CD4-positive, alpha-beta T cell treated with Interleukin-21 for 1 hour (primary cell): ENCODE results near the gene ORAI3.

Source experiments
- DNase-seq: peaks from one replicate; pipeline ENCODE4 v3.0.0-alpha.2; 2020

ORAI3 gene

GRCh38 chr16:30976486-30976885 is 27.6 kb downstream of the ORAI3 start:
- no peak for DNase-seq

DNA sequence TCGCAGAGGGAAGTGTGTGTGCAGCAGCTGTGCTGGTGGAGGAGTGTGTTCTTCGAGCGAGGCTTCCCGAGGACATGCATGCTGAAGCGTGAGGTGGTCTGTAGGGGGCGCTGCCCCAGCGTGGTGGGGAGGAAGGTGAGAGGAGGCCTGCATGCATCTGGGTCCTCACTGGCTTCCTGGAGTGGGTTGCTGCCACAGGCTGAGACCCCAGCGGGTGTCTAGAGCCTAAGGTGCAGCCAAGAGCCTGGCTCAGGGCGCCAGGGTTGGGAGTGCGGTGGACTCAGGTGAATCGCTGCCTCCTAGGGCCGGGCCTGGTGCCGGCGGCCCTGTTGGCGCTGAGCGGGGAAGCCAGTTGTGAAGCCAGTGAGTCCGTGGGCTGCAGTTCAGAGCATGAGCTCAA is 28.6 kb downstream of the ORAI3 start:
- DNase-seq = no peak

DNA sequence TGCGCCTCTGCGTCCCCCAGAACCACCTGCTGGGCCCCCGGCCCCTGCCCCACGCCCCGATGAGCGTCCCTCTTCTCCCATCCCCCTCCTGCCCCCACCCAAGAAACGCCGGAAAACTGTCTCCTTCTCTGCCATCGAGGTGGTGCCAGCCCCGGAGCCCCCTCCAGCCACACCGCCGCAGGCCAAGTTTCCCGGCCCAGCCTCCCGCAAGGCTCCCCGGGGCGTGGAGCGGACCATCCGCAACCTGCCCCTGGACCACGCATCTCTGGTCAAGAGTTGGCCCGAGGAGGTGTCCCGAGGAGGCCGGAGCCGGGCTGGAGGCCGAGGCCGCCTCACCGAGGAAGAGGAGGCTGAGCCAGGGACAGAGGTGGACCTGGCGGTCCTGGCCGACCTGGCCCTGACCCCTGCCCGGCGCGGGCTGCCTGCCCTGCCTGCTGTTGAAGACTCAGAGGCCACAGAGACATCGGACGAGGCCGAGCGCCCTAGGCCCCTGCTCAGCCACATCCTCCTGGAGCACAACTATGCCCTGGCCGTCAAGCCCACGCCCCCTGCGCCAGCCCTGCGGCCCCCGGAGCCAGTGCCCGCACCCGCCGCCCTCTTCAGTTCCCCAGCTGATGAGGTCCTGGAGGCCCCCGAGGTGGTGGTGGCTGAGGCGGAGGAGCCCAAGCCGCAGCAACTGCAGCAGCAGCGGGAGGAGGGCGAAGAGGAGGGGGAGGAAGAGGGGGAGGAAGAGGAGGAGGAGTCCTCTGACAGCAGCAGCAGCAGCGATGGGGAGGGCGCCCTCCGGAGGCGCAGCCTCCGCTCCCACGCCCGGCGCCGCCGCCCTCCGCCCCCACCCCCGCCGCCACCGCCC is 30.5 kb downstream of the ORAI3 start:
- DNase-seq = no peak

DNA sequence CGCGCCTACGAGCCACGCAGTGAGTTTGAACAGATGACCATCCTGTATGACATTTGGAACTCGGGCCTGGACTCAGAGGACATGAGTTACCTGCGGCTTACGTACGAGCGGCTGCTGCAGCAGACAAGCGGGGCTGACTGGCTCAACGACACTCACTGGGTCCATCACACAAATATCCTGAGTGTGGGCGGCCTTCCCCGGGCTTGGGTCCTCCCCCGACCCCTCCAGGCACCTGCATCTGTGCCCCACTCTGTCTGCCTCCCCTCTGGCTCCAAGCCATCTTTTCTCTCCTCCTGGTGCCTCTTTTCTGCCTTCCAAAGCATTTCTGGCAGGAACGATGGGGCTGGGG is 31.1 kb downstream of the ORAI3 start:
- DNase-seq = no peak

- DNase-seq = no peak
Measured at GRCh38 chr16:30980434-30980833, 31.6 kb downstream of the ORAI3 start.

- no peak for DNase-seq
Measured at GRCh38 chr16:30980959-30981358, 32.1 kb downstream of the ORAI3 start.

DNA sequence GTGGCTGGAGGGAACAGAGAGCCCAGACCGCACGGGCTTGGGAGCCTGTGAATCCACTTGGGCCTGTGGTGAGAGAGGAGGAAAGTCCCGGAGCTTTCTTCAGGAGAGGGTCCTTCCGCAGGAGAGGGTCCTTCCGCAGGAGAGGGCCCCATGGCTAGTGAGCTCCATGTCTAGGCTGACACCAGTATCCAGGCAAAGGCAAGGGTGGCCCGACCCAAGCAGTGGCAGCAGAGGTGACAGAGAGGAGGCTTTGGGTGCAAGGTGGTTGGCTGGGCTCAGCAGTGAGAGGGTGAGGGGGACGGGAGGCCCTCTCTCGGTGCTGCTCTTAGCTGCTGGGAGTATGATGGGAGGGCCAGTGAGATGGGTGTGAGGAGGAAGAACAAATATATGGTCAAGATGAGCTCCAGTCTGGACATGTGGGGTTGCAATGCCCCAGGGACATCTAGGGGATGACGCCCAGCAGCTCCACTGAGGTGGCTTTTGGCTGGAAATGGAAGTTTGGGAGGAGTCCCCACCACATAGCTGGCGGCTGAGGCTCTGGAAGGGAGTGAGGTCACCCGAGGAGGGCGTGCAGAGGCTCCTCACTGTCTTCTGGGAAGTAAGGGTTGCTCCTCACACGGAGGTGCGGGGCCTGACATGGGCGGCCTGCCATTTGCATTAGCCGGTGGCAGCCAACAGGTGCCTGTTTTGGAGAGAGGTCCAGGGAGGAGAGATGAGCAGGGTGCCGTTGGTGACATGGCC is 33.9 kb downstream of the ORAI3 start:
- DNase-seq = no peak

- no peak for DNase-seq
Measured at GRCh38 chr16:30983289-30983889, 34.5 kb downstream of the ORAI3 start.

DNA sequence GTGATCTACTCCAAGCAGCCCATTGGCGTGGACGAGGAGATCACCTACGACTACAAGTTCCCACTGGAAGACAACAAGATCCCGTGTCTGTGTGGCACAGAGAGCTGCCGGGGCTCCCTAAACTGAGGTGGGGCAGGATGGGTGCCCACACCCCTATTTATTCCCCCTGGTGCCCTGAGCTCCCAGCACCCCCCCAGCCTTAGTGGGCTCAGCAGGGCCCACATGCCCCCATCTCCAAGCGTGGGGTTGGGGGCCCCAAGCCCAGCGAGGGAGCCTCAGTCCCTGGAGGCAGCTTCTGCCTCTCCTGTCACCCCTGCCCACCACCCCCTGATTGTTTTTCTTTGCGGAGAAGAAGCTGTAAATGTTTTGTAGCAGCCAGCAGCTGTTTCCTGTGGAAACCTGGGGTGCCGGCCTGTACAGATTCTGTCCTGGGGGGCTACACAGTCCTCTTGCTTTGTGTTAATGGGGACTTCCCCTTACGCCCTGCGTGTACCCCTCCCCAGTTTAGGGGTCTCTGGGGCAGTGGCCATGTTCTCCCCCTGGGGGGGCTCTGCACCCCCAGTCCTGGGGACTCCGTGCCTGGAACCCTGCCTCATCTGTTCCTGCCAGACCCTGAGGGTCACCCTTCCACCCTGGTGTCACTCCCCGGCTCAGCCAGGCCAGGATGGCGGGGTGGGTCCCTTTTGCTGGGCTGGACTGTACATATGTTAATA is 35.2 kb downstream of the ORAI3 start:
- DNase-seq = no peak

DNA sequence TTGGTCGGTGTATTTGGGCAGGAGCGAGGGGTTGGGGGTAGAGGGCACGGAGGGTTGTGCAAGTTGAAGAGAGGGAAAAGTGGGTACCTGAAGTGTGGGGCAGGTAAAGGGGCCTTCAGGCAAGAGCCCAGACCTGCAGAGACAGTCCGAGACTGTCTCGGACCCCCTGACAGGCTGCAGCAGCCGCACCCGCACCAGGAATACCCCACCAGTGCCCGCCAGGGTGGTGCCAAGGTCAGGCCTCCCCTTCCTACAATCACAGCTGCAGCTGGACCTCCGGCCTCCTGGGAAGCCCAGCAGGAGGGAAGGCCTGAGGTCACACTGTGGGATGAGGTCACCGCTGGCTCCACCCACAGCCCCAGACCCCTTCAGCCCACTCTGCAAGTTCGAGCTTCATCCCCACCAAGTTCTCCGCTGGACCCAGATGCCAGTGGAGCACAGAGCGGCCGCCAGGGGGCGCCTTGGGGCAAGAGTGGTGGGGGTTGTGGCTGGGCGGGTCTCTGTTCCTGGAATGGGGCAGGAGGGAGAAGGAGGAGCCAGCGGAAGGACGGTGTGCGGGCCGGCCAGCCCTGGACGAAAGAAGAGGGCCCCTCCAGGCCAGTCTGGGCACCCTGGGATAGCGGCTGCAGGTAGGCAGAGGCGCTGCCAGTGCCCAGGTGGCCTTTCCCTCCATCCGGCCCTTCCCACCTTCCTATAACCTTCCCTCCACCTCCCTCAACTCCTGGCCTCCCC is 36.0 kb downstream of the ORAI3 start, which contains the start of gene HSD3B7:
HSD3B7 (plus strand) TSS at position 539 of the 732 bp plus-strand sequence. CDS start 452 bp downstream, outside the sequence.
- peak; percentile 78 for DNase-seq

DNA sequence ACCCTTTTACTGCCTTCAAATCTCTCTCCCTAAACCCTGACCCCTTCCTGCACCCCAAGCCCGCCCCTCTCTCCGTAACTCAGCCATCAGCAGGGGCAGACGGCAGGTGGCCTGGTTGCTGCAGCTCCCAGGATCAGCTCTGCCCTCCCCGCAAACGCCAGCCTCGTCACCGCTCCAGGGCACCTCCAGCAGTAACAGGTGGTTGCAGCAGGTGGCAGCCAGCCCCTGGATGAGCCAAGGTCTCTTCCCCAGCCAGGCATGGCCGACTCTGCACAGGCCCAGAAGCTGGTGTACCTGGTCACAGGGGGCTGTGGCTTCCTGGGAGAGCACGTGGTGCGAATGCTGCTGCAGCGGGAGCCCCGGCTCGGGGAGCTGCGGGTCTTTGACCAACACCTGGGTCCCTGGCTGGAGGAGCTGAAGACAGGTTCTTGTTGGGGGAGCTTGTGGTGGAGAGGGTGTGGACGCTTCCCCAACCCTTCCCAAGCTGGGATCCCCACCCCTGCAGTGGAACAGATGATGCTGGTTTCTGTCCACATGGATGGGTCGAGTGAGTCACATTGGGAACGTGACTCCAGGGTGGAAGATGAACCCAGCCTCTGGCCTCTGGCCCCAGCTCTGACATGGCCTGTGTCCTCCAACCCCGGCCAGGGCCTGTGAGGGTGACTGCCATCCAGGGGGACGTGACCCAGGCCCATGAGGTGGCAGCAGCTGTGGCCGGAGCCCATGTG is 36.7 kb downstream of the ORAI3 start:
- DNase-seq = no peak

- no peak for DNase-seq
Measured at GRCh38 chr16:30986129-30986991, 37.5 kb downstream of the ORAI3 start.

DNA sequence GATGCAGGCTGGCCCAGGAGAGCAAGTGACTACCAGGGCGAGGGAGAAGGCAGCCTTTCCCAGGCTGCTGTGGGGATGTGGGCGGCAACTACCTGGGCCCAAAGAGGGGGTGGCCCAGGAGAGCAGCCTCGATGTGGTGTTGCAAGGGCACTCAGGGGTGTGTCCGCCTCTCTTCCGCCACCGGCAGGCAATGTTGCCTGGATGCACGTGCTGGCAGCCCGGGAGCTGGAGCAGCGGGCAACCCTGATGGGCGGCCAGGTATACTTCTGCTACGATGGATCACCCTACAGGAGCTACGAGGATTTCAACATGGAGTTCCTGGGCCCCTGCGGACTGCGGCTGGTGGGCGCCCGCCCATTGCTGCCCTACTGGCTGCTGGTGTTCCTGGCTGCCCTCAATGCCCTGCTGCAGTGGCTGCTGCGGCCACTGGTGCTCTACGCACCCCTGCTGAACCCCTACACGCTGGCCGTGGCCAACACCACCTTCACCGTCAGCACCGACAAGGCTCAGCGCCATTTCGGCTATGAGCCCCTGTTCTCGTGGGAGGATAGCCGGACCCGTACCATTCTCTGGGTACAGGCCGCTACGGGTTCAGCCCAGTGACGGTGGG is 38.8 kb downstream of the ORAI3 start:
- no peak for DNase-seq

DNA sequence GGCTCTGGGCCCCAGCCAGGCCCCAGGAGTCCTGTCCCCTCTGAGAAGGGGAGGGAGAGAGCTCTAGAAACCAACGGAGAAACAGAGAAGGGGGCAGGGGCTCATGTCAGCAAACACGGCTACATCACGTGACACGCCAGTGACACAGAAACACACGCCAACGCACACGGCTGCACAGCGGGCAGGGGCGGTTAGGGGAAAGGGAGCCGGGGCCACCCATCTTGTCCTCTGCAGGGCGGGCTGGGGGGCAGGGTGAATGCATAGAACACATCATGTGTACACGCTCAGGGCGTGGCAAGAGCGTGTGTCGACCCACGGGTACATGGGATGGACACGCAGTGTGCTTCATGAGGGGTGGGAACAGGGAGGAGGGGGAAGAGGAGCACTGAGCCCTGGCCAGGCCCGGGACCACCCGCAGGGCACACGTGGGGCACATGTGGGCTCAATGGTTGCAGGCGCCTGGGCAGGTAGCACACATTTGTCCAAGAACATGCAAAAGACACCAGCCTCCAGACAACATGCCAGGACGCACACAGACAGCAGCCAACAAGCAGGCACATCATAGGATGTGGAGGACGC is 40.7 kb downstream of the ORAI3 start:
- no peak for DNase-seq

- DNase-seq = no peak
Measured at GRCh38 chr16:30990105-30990504, 41.2 kb downstream of the ORAI3 start.

- DNase-seq = no peak
Measured at GRCh38 chr16:30991052-30991451, 42.2 kb downstream of the ORAI3 start.

DNA sequence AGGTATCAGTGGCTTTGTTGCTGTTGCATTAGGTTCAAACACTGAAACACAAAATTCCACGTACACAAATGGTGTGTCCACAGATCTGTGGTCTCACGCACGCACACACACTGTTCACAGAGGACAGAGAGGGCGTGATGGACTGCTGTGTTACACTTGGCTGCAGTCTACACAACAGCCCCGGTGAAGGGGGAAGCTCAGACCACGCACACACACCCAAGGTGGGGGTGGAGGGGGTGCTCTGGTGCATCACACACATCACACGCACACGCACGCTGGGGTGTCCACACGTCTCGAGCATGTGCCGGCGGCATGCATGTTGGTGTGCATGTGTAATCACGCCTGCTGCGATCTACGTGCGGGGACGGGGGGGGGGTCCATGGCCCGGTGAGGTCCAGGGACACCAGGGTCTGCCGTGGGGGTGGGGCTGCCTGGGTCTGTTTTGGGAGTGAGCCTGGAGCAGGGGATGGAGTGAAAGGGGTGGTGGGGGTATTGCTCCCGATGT is 43.5 kb downstream of the ORAI3 start:
- no peak for DNase-seq

DNA sequence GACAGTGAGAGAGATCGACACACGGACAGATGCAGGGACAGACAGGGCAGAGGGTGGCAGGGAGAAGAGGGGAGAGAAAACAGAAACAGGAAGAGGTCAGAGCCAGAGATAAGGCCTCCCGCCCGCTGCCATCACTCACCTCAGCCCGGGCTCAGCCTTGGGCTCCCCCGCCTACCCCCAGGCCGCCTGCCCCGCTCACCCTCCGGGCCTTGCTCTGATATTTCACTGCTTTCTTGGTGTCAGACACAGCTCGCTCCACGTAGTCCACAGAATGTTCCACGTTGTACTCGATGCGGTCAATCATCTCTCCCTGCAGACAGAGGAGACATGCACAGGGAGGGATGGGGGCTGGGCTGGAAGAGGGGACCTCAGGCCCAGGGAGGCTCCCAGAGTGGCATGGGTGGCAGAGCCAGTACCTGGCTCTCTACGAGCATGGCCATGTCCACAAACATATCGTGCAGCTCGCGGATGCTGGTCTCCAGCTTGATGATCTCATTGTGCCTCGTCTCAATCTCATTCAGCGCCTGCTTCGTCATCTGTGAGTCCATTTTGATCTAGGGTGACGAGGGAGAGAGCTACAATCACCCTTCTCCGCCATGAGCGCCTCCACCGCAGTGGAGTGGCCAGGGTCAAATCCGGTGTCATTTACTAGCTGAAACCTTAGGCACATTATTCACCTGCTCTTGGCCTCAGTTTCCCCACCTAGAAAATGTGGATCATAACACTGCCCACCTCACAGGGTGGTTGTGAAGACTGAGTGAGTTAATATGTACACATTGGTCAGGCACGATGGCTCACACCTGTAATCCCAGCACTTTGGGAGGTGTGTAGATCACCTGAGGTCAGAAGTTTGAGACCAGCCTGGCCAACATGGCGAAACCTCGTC is 44.3 kb downstream of the ORAI3 start:
- no peak for DNase-seq

DNA sequence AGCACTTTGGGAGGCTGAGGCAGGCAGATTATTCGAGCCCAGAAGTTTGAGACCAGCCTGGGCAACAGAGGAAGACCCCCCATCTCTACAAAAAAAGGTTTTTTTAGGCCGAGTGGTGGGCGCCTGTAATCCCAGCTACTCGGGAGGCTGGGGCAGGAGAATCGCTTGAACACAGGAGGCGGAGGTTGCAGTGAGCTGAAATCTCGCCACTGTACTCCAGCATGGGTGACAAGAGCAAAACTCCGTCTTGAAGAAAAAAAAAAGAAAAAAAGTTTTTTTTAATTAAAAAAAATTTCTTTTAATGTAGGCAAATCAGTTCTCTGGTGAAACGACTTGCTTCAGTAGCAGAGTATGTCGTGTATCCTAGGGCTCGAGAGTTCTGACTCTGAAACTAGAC is 47.1 kb downstream of the ORAI3 start:
- no peak for DNase-seq
